Lung (tissue), 12 donors: Measurements from ENCODE around the gene GOLGA5. TPM values are rescaled to one million over a fixed set of nuclear protein-coding genes. Genes with fewer than 3 reads are reported as not detected.
A peak's percentile ranks its signal among the peaks of the same experiment; 100 is the strongest.

Experiments used
- ATAC-seq: fragments of 200-7000 bp; cut with Tn5 transposase; one replicate; pipeline ENCODE4 v1.9.1; 2020; ENCODE audit warnings: moderate number of reproducible peaks; ENCODE audit not compliant: insufficient read depth, low FRiP score
- DNase-seq, 3 donors: peaks; one replicate each; pipeline ENCODE4 v3.0.0-alpha.2; 2013 to 2017
- H3K27ac ChIP-seq, 2 donors: one replicate each; pipeline ENCODE4 v1.5.1; 2013; ENCODE audit warnings: mild to moderate bottlenecking in 2 of 2, moderate library complexity in 2 of 2, control low read depth in 1 of 2, inconsistent platforms in 1 of 2, low read depth in 1 of 2, low read length in 1 of 2
- H3K27me3 ChIP-seq, 3 donors: one replicate each; pipeline ENCODE4 v1.5.1; 2013; ENCODE audit warnings: low read length in 2 of 3; ENCODE audit not compliant: control insufficient read depth in 3 of 3, insufficient read depth in 3 of 3
- H3K36me3 ChIP-seq, 4 donors: one replicate each; pipeline ENCODE4 v1.5.1; 2013; ENCODE audit warnings: low read length in 4 of 4, mild to moderate bottlenecking in 1 of 4, moderate library complexity in 1 of 4; ENCODE audit not compliant: control insufficient read depth in 4 of 4, insufficient read depth in 4 of 4
- H3K4me1 ChIP-seq, 5 donors: one replicate each; pipeline ENCODE4 v1.5.1; 2013; ENCODE audit warnings: low read length in 5 of 5, mild to moderate bottlenecking in 2 of 5, moderate library complexity in 1 of 5; ENCODE audit not compliant: control insufficient read depth in 5 of 5, insufficient read depth in 5 of 5
- H3K4me3 ChIP-seq: one replicate; pipeline ENCODE4 v1.5.1; 2013; ENCODE audit warnings: mild to moderate bottlenecking, control low read depth, moderate library complexity
- H3K9ac ChIP-seq, 2 donors: one replicate each; pipeline ENCODE4 v1.5.1; 2013; ENCODE audit warnings: low read length in 2 of 2, control low read depth in 1 of 2; ENCODE audit not compliant: insufficient read depth in 1 of 2
- H3K9me3 ChIP-seq, 4 donors: one replicate each; pipeline ENCODE4 v1.5.1; 2013; ENCODE audit warnings: low read length in 3 of 4, mild to moderate bottlenecking in 1 of 4, moderate library complexity in 1 of 4; ENCODE audit not compliant: control insufficient read depth in 4 of 4, insufficient read depth in 3 of 4
- WGBS, 2 donors: extraction: QIAGEN DNeasy Blood & Tissue Kit; methylation state at CpG; one replicate each; pipeline ENCODE4 v1.1.7; 2013; 5-methylcytosine and 5-hydroxymethylcytosine counted together
- polyA plus RNA-seq, 2 donors: library from polyadenylated mRNA; stranded (reverse); fragments of 200-250 nt; gene quantifications; one replicate each; pipeline ENCODE4 v1.2.1, GENCODE V29; 2013
- total RNA-seq, 2 donors: library from RNA; depleted of rRNA in 1 of 2; stranded (reverse); fragments of >200 nt in 1 of 2; gene quantifications; one replicate each; pipeline ENCODE4 v1.2.1, GENCODE V29; 2014 to 2021
- TF ChIP-seq, protein P1 (sequence below): IDR thresholded peaks from 2 replicates; pipeline ENCODE4 v1.5.1; 2012; ENCODE audit warnings: mild to moderate bottlenecking; ENCODE audit errors: control extremely low read depth, extremely low read depth
- donor health status: control.
- donor health status: control.
- donor health status: Bipolar disorder and iron deficiency.
- donor health status: healthy.
- donor health status: DM: yes; HTN: yes; CAD: no.

GOLGA5 gene
- total and polyA plus RNA-seq, 4 donors, result 26.9 to 36.9 (median 34.0) TPM

DNA sequence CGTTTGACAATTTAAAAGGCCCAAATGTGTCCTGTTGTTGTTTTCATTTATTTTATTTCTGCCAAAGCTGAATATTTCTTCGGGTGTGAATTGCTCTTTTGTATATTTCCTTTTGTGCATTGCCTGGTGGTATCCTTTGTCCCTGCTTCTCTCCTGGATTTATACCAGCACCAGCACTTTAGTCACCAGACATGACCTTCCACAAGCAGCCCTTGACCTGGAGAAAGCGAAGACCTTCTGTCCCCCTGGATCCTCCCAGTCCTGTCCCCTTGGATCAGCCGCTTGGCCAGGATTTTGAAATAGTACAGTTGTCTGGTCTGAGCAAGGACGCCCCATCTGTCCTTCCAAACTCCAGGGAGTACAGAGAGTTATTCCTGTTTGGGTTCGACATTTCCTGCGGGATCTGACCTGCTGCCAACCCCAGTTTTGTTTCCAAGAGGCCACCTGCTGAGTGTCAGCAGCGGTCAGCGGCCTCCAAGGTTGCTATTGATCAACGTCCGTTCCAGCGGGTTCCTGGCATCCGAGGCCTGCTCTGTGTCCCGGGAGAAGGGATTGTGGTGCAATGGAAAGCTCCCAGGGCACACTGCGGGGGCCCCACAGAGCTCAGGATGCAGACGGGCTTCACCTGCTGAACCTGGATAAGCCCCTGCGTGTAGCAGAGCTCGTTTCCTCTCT lies 83.8 kb downstream of the GOLGA5 start:
- H3K27ac ChIP-seq, result no peak overlapping the region
- DNase-seq (peak; percentile 18 to 44 (median 43)), ATAC-seq (peak; percentile 19)
- no peak overlapping the region for H3K4me3 ChIP-seq
- no peak overlapping the region for H3K9ac ChIP-seq
- TF ChIP-seq, protein P1, sequence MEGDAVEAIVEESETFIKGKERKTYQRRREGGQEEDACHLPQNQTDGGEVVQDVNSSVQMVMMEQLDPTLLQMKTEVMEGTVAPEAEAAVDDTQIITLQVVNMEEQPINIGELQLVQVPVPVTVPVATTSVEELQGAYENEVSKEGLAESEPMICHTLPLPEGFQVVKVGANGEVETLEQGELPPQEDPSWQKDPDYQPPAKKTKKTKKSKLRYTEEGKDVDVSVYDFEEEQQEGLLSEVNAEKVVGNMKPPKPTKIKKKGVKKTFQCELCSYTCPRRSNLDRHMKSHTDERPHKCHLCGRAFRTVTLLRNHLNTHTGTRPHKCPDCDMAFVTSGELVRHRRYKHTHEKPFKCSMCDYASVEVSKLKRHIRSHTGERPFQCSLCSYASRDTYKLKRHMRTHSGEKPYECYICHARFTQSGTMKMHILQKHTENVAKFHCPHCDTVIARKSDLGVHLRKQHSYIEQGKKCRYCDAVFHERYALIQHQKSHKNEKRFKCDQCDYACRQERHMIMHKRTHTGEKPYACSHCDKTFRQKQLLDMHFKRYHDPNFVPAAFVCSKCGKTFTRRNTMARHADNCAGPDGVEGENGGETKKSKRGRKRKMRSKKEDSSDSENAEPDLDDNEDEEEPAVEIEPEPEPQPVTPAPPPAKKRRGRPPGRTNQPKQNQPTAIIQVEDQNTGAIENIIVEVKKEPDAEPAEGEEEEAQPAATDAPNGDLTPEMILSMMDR, result no peak
- 35 to 51% methylated on average over 18 of the region's 18 CpGs for WGBS, 2 donors
- H3K27me3 ChIP-seq, result peaks cover 0 to 21% (median 8%) of the 10 kb centered on the region in 3 donors
- no peaks in the 10 kb centered on the region for H3K36me3 ChIP-seq
- no peaks in the 10 kb centered on the region for H3K4me1 ChIP-seq
- no peaks in the 10 kb centered on the region for H3K9me3 ChIP-seq

DNA sequence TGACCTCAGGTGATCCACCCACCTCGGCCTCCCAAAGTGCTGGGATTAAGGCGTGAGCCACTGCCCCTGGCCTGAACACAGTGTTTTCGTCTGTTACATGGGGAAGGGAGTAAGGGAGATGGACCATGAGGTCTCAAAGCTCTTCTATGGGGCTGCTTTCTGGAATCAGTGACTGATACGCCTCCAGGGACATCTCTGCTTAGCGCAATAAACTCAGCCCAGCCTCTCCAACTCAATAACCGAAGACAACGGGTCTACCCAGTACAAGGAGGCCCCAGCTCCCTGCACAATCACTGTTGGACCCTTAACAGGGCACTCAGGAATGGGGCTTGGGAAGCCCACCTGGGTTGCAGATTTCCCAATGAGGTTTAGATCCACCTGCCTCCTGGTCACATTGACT lies 86.2 kb downstream of the GOLGA5 start:
- Histone ChIP-seq H3K27me3 (peaks cover 0 to 17% (median 8%) of the 10 kb centered on the region in 3 donors), H3K36me3 (no peaks in the 10 kb centered on the region), H3K27ac (no peak overlapping the region), H3K9me3 (peaks cover 0 to 4% (median 0%) of the 10 kb centered on the region in 4 donors), H3K4me3 (no peak overlapping the region), H3K4me1 (no peaks in the 10 kb centered on the region), H3K9ac (no peak overlapping the region)
- DNase-seq (no peak), ATAC-seq (no peak)
- TF ChIP-seq, protein P1, result no peak
- WGBS, 2 donors, result 87 to 91% methylated on average over 7 of the region's 7 CpGs

DNA sequence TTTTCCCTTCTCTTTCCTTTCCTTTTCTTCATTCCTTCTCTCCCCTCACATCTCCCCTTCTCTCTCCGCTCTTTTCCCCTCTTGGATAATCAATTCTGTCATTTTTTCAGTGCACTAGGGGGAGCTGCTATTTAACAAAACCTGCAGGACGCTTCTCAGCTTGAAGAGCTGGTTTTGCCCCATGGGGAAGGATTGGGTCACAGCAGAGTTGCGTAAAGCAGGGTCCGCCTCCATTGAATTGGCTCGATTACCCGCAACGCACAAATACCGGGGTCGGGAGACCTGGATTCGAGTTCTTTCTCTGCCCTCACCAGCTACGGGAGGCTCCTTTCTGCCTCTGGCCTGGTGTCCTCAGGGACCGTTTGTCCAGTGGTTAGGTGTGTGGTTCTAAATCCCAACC lies 86.7 kb downstream of the GOLGA5 start:
- Histone ChIP-seq H3K4me1 (no peaks in the 10 kb centered on the region), H3K27ac (no peak overlapping the region), H3K9me3 (peaks cover 0 to 4% (median 0%) of the 10 kb centered on the region in 4 donors), H3K27me3 (peaks cover 0 to 14% (median 5%) of the 10 kb centered on the region in 3 donors), H3K36me3 (no peaks in the 10 kb centered on the region), H3K4me3 (no peak overlapping the region), H3K9ac (no peak overlapping the region)
- WGBS, 2 donors, result 41 to 42% methylated on average over 12 of the region's 12 CpGs
- TF ChIP-seq, protein P1, result no peak
- ATAC-seq (no peak), DNase-seq (peak; percentile 30 to 40 (median 39))
